Measurements from ENCODE around the gene ABCD3.

ABCD3 gene

DNA sequence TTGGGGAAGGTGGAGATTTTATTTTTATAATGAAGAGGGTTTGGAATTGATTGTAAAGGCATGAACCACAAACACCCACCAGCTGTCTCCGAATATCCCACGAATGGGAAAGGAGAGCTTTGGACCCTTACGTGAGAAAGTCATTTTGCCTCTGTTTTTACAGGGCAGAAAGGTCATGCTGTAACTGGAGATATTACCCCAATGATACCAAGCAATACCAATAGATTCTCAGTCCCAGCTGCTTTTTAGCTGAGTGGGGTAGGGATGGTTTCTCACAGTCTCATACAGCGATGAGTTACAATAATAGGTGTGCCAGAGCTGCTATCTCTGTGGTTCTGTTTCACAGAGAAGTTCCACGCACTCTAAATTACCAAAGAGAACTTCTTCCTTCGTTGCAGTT is 132.2 kb downstream of the ABCD3 start:
- Histone ChIP-seq H3K27me3 (replicated peaks; ENCODE audit: insufficient read depth, low read length) (no peaks in the 10 kb centered on the region), H3K4me1 (ENCODE audit: low read length) (no peaks in the 10 kb centered on the region), H3K36me3 (replicated peaks; ENCODE audit: insufficient read depth, low read length) (no peaks in the 10 kb centered on the region), H3K4me2 (ENCODE audit: low read depth, low read length) (no peak overlapping the region), H3K9ac (ENCODE audit: low read length) (no peak overlapping the region), H3K4me3 (ENCODE audit: low read length) (no peak overlapping the region), H3K79me2 (ENCODE audit: low read length) (no peaks in the 10 kb centered on the region), H3K27ac (ENCODE audit: low read length) (no peak overlapping the region), H3K9me3 (replicated peaks; ENCODE audit: insufficient read depth, low read length) (no peaks in the 10 kb centered on the region), H2AFZ (ENCODE audit: low read length) (no peak overlapping the region), H4K20me1 (ENCODE audit: insufficient read depth, low read length) (no peaks in the 10 kb centered on the region), H3F3A (ENCODE audit: insufficient read depth, low read length) (no peaks in the 10 kb centered on the region), H3K9me2 (replicated peaks; ENCODE audit: insufficient read depth, low read length) (no peaks in the 10 kb centered on the region)
- no peak for DNase-seq
- TF ChIP-seq EZH2phosphoT487 (IDR thresholded peaks at IDR 0.05; ENCODE audit: low read length) (no peak), CTCF (IDR thresholded peaks at IDR 0.05; ENCODE audit: low read length) (no peak), EZH2 (optimal IDR thresholded peaks at IDR 0.05; ENCODE audit: low read depth, low read length) (no peak)

GRCh38 chr1:94550800-94551241 is 132.6 kb downstream of the ABCD3 start:
- Histone ChIP-seq H3K79me2 (ENCODE audit: low read length) (no peaks in the 10 kb centered on the region), H3K4me1 (ENCODE audit: low read length) (no peaks in the 10 kb centered on the region), H3K9me2 (replicated peaks; ENCODE audit: insufficient read depth, low read length) (no peaks in the 10 kb centered on the region), H3K9me3 (replicated peaks; ENCODE audit: insufficient read depth, low read length) (no peaks in the 10 kb centered on the region), H3K36me3 (replicated peaks; ENCODE audit: insufficient read depth, low read length) (no peaks in the 10 kb centered on the region), H2AFZ (ENCODE audit: low read length) (no peak overlapping the region), H4K20me1 (ENCODE audit: insufficient read depth, low read length) (no peaks in the 10 kb centered on the region), H3K27me3 (replicated peaks; ENCODE audit: insufficient read depth, low read length) (no peaks in the 10 kb centered on the region), H3K4me3 (ENCODE audit: low read length) (no peak overlapping the region), H3K27ac (ENCODE audit: low read length) (no peak overlapping the region), H3F3A (ENCODE audit: insufficient read depth, low read length) (no peaks in the 10 kb centered on the region), H3K4me2 (ENCODE audit: low read depth, low read length) (no peak overlapping the region), H3K9ac (ENCODE audit: low read length) (no peak overlapping the region)
- DNase-seq, result no peak
- TF ChIP-seq CTCF (IDR thresholded peaks at IDR 0.05; ENCODE audit: low read length) (no peak), EZH2 (optimal IDR thresholded peaks at IDR 0.05; ENCODE audit: low read depth, low read length) (no peak), EZH2phosphoT487 (IDR thresholded peaks at IDR 0.05; ENCODE audit: low read length) (no peak)

DNA sequence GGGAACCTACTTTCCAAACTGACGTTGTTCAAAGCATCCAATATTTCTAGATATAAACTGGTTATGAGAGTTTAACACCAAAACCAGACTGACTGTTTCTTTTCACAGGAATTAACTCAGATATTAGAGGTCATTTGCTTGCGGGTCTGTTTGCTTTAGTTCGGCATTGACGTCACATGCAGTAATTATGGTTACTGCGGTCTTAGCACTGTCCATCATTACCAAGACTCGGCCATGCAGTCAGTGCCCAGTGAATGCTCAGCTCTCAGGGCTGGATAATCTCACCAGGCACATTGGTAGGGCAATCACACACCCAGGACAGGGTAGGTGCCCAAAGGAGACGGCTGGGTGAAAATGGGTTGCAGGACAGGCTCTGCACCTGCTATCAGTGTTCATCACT is 133.3 kb downstream of the ABCD3 start:
- no peak overlapping the region for H3K9ac ChIP-seq (ENCODE audit: low read length)
- H3K27ac ChIP-seq (ENCODE audit: low read length), result no peak overlapping the region
- H3K4me1 ChIP-seq (ENCODE audit: low read length), result no peaks in the 10 kb centered on the region
- H3K9me2 ChIP-seq (replicated peaks; ENCODE audit: insufficient read depth, low read length), result no peaks in the 10 kb centered on the region
- no peak overlapping the region for H3K4me3 ChIP-seq (ENCODE audit: low read length)
- H4K20me1 ChIP-seq (ENCODE audit: insufficient read depth, low read length), result no peaks in the 10 kb centered on the region
- TF ChIP-seq EZH2 (optimal IDR thresholded peaks at IDR 0.05; ENCODE audit: low read depth, low read length), result no peak
- TF ChIP-seq EZH2phosphoT487 (IDR thresholded peaks at IDR 0.05; ENCODE audit: low read length), result no peak
- no peak for TF ChIP-seq CTCF (IDR thresholded peaks at IDR 0.05; ENCODE audit: low read length)
- no peaks in the 10 kb centered on the region for H3K9me3 ChIP-seq (replicated peaks; ENCODE audit: insufficient read depth, low read length)
- H3K36me3 ChIP-seq (replicated peaks; ENCODE audit: insufficient read depth, low read length), result no peaks in the 10 kb centered on the region
- no peak overlapping the region for H3K4me2 ChIP-seq (ENCODE audit: low read depth, low read length)
- H3K27me3 ChIP-seq (replicated peaks; ENCODE audit: insufficient read depth, low read length), result no peaks in the 10 kb centered on the region
- no peak overlapping the region for H2AFZ ChIP-seq (ENCODE audit: low read length)
- no peak for DNase-seq
- H3F3A ChIP-seq (ENCODE audit: insufficient read depth, low read length), result no peaks in the 10 kb centered on the region
- no peaks in the 10 kb centered on the region for H3K79me2 ChIP-seq (ENCODE audit: low read length)

Data from MM.1S (cell line).